Ascending aorta (tissue), 2 donors: ENCODE results near the gene MRAP. TPM values are rescaled to one million over a fixed set of nuclear protein-coding genes. Genes with fewer than 3 reads are reported as not detected.

Source experiments
- DNase-seq, 2 donors: peaks; one replicate each; pipeline ENCODE4 v3.0.0-alpha.2; 2019; ENCODE audit warnings: low spot score in 2 of 2
- H3K27ac ChIP-seq, 2 donors: fragments of 200-600 bp; sonication (generic); one replicate each; pipeline ENCODE4 v1.5.1; 2016 to 2017; ENCODE audit warnings: mild to moderate bottlenecking in 1 of 2
- H3K27me3 ChIP-seq: fragments of 200-600 bp; sonication (generic); one replicate; pipeline ENCODE4 v1.5.1; 2017
- H3K36me3 ChIP-seq, 2 donors: fragments of 200-600 bp; sonication (generic); one replicate each; pipeline ENCODE4 v1.5.1; 2016
- H3K4me1 ChIP-seq, 2 donors: fragments of 200-600 bp; sonication (generic); one replicate each; pipeline ENCODE4 v1.5.1; 2016 to 2017; ENCODE audit warnings: mild to moderate bottlenecking in 1 of 2
- H3K4me3 ChIP-seq, 2 donors: fragments of 200-600 bp; sonication (generic); one replicate each; pipeline ENCODE4 v1.5.1; 2016 to 2017; ENCODE audit warnings: mild to moderate bottlenecking in 1 of 2
- H3K9me3 ChIP-seq, 2 donors: fragments of 200-600 bp; sonication (generic); one replicate each; pipeline ENCODE4 v1.5.1; 2016
- CTCF ChIP-seq, 3 experiments: fragments of 200-600 bp in 2 of 3; fragments of 450-650 bp in 1 of 3; sonication (generic) in 2 of 3; IDR thresholded peaks; one replicate each; pipeline ENCODE4 v1.5.1; 2016 to 2019; ENCODE audit warnings: antibody characterized with exemption in 3 of 3, mild to moderate bottlenecking in 1 of 3, moderate library complexity in 1 of 3
- intact Hi-C: fragments of 100-400 bp; cut with DNase I; formaldehyde crosslinking; loops from one replicate; pipeline ENCODE4 v1.15.1; 2023
- total RNA-seq: library from RNA; depleted of rRNA; stranded (reverse); fragments of >200 nt; gene quantifications from one replicate; pipeline ENCODE4 v1.1.0, GENCODE V29; 2016

Gene MRAP
- total RNA-seq, 1 donor from 2014 or later, result not detected

DNA sequence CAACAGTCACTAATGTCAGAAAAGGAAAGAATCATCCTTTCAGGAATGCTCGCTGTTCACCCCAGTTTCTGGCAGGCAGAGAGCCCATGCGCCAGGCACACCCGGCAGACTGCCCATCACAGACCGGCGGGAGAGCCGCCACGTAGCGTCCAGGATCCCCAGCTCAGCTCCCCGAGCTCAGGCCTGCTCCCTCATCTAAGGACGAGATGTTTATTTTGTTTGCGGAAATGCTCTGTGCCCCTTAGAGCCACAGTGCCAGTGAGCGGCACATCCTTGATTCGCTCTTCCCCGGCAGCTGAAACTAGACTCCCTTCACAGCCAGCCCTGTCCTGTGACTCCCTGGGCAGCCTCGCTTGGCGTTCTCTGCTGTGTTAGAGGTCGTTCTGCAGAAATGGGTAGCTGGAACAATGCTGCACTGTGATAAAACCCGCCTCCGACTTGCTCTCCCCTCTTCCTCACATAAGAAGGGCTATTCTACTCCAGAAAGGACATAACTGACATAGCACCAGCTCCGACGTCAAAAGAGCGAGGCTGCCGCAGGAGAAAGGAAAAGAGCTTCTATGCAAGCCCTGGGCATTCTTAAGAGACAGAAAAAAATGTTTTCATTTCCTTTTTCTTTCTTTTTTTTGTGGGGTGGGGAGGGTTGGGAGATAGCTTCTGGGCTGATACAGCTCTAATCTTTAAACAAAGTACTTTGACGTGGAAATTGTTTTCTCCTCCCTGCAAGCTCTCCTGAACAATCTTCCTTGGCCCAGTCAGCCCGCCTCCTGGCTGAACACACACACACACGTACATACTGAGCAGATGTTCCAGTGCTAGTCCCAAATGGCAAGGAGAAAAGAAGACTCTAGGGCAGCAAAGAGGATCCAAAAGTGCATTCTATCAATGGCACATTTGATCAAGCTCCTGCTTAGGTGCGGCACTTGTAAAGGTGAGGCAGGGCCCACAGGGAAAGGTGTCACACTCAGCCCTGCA, 37.2 kb downstream of the MRAP start:
- no peak for DNase-seq
- H3K27me3 ChIP-seq, result no peaks in the 10 kb centered on the region
- intact Hi-C loops, result no loop called here
- TF ChIP-seq CTCF (IDR thresholded peaks at IDR 0.05), result no peak
- no peaks in the 10 kb centered on the region for H3K9me3 ChIP-seq
- H3K4me3 ChIP-seq, result no peak overlapping the region
- no peak overlapping the region for H3K27ac ChIP-seq
- H3K4me1 ChIP-seq, result no peaks in the 10 kb centered on the region
- H3K36me3 ChIP-seq, result peaks cover 93% of the 10 kb centered on the region in 2 donors

GRCh38 chr21:32336711-32337110, 38.1 kb downstream of the MRAP start:
- no peaks in the 10 kb centered on the region for H3K9me3 ChIP-seq
- intact Hi-C loops, result no loop called here
- peaks cover 92 to 93% of the 10 kb centered on the region in 2 donors for H3K36me3 ChIP-seq
- TF ChIP-seq CTCF (IDR thresholded peaks at IDR 0.05), result no peak
- H3K27ac ChIP-seq, result peak overlapping the region in 1 of 2 donors; percentile 17
- no peak for DNase-seq
- H3K27me3 ChIP-seq, result no peaks in the 10 kb centered on the region
- no peak overlapping the region for H3K4me3 ChIP-seq
- H3K4me1 ChIP-seq, result no peaks in the 10 kb centered on the region

GRCh38 chr21:32337206-32337605, 38.6 kb downstream of the MRAP start:
- Histone ChIP-seq H3K36me3 (peaks cover 92 to 93% of the 10 kb centered on the region in 2 donors), H3K27me3 (no peaks in the 10 kb centered on the region)

DNA sequence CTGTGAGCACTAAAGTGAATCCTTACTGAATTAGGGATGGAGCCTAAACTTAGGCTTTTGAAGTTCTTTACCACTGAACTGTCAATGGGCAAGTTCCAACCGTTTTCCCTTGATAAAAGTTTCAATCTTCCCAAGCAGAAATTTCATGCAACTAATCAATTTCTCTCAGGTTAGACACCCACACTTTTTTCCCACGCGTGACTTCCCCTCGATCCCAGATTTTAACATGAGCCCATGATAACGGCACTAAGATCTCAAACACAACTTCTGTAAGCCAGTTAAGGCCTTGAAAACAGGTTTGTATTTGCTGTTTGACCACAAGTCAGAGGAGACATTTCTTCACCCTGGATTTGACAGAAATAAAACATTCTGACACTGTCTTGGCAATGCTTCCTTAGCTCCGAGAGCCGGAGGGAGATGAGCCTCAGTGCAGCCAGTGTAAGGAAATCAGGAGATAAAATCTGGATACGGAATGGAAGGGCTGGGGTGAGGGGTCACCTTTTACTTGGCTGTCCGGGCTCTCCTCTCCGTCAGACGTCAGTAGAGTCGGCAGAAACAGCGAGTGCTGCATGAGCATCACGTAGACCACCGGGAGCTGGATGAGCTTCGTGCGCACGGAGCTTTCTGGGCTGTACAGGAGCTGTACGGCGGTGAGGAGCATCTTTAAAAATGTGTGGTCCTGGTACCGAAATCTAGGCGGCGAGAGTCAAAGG, 39.7 kb downstream of the MRAP start:
- Histone ChIP-seq H3K36me3 (peaks cover 93 to 97% of the 10 kb centered on the region in 2 donors), H3K4me3 (no peak overlapping the region), H3K27me3 (no peaks in the 10 kb centered on the region), H3K9me3 (no peaks in the 10 kb centered on the region), H3K4me1 (no peaks in the 10 kb centered on the region), H3K27ac (no peak overlapping the region)
- no peak for DNase-seq
- intact Hi-C loops, result no loop called here
- no peak for TF ChIP-seq CTCF (IDR thresholded peaks at IDR 0.05)

More at GRCh38 chr21:32337206-32337605, 38.6 kb downstream of the MRAP start:
- DNase-seq, result no peak
- Histone ChIP-seq H3K4me3 (no peak overlapping the region), H3K27ac (peak overlapping the region in 1 of 2 donors; percentile 17), H3K9me3 (no peaks in the 10 kb centered on the region), H3K4me1 (no peaks in the 10 kb centered on the region)
- intact Hi-C loops, result no loop called here
- no peak for TF ChIP-seq CTCF (IDR thresholded peaks at IDR 0.05)

DNA sequence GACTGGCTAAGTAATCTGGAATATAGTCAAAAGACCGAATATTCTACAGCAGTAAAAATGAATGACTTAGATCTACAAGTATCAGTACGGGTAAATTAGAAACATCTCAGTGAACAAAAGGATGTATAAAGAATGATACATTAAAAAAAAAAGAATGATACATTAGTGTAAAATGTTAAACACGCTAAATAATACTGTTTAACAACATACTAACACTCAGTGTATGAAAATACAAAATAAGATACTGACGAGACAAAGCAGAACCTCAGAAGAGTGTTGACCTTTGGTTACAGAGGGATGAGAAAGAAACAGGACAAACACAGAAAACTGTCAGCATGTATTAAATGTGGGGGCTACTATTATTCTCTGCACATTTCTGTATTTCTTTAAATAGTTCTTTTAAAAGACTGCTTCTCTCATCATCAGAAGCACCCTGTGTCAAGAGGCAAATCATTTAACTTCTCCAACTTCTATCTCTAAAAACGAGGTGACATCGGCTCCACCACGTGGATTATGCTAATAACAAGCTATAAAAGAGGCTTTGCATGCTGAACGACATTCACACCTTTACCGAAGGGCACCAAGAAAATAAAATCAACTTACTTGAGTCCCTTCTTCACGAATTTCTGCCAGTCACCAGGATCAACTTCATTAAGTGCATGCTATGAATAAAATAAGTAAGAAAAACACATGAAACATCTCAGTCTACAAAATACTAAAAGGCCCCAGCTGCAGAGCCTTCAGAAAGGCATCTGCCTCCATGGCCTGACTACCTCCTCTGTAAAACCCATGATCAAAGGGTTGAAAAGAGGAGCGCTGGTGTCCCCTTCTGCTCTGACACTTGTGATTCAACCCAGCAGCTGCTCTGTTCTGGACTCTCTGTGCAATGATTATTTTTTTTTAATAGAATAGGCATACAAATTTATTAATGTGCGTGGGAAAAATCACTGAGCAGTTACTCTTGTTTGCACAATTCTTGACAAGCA, 42.5 kb downstream of the MRAP start:
- Histone ChIP-seq H3K36me3 (peaks cover 93 to 97% of the 10 kb centered on the region in 2 donors), H3K27ac (no peak overlapping the region), H3K4me1 (no peaks in the 10 kb centered on the region), H3K27me3 (no peaks in the 10 kb centered on the region), H3K4me3 (no peak overlapping the region), H3K9me3 (peaks cover 0 to 6% of the 10 kb centered on the region in 2 donors)
- intact Hi-C loops, result no loop called here
- DNase-seq, result no peak
- no peak for TF ChIP-seq CTCF (IDR thresholded peaks at IDR 0.05)
